IMR-90 (cell line): ENCODE measurements around the gene CHMP5. TPM values are rescaled to one million over a fixed set of nuclear protein-coding genes. Genes with fewer than 3 reads are reported as not detected.

Source experiments
- ATAC-seq: fragments of 200-7000 bp; cut with Tn5 transposase; 2 replicates; pipeline ENCODE4 v1.9.1; 2020; ENCODE audit warnings: low read depth, mild to moderate bottlenecking, moderate library complexity
- BruUV-seq: library from RNA; stranded (reverse); fragments of 400-500 nt; replicated peaks from 2 replicates; lab custom pipeline; 2021; lab: Mats Ljungman, UMichigan
- CTCF ChIA-PET: fragments of 300-600 bp; formaldehyde crosslinking; extraction: SDS; loops from one replicate; lab custom pipeline; 2021; ENCODE audit warnings: antibody characterized with exemption; lab: Yijun Ruan, JAX
- POLR2A ChIA-PET: fragments of 300-600 bp; sonication (Branson Sonifier 250); formaldehyde crosslinking; loops from one replicate; lab custom pipeline; 2022; ENCODE audit warnings: antibody characterized with exemption; ENCODE audit not compliant: unreplicated experiment; lab: Charles Lee
- DNase-seq: peaks from one replicate; pipeline ENCODE4 v3.0.0; 2013
- H2AFZ ChIP-seq: replicated peaks from 2 replicates; pipeline ENCODE3; 2013; ENCODE audit warnings: low read length, mild to moderate bottlenecking; ENCODE audit not compliant: poor library complexity
- H2AK5ac ChIP-seq: 2 replicates; pipeline ENCODE4 v1.6.1; 2013; ENCODE audit warnings: low read depth, low read length, inconsistent platforms
- H2AK9ac ChIP-seq: replicated peaks from 2 replicates; pipeline ENCODE3; 2013; ENCODE audit warnings: mild to moderate bottlenecking, low read depth, low read length, moderate library complexity; ENCODE audit not compliant: poor library complexity
- H2BK120ac ChIP-seq: 2 replicates; pipeline ENCODE4 v1.6.1; 2013; ENCODE audit warnings: low read depth, low read length, inconsistent platforms
- H2BK15ac ChIP-seq: 3 replicates; pipeline ENCODE4 v1.6.1; 2013; ENCODE audit warnings: low read depth, low read length, inconsistent platforms
- H2BK20ac ChIP-seq: 2 replicates; pipeline ENCODE4 v1.6.1; 2013; ENCODE audit warnings: low read depth, mild to moderate bottlenecking, inconsistent platforms, low read length, moderate library complexity
- H2BK5ac ChIP-seq: 2 replicates; pipeline ENCODE4 v1.6.1; 2013; ENCODE audit warnings: mild to moderate bottlenecking, low read depth, low read length, inconsistent platforms; ENCODE audit not compliant: poor library complexity, severe bottlenecking
- H3K14ac ChIP-seq: replicated peaks from 2 replicates; pipeline ENCODE4 v1.6.1; 2013; ENCODE audit warnings: low read depth, low read length, inconsistent platforms
- H3K18ac ChIP-seq: 2 replicates; pipeline ENCODE4 v1.6.1; 2013; ENCODE audit warnings: low read depth, low read length, control low read depth
- H3K23ac ChIP-seq: 2 replicates; pipeline ENCODE4 v1.6.1; 2013; ENCODE audit warnings: low read depth, low read length, inconsistent platforms
- H3K27ac ChIP-seq: 2 replicates; pipeline ENCODE4 v1.5.1; 2013; ENCODE audit warnings: mild to moderate bottlenecking, control low read depth, low read length; ENCODE audit not compliant: insufficient read depth
- H3K27me3 ChIP-seq: 2 replicates; pipeline ENCODE4 v1.6.1; 2013; ENCODE audit warnings: low read length; ENCODE audit not compliant: control insufficient read depth, insufficient read depth
- H3K36me3 ChIP-seq: 2 replicates; pipeline ENCODE4 v1.6.1; 2013; ENCODE audit warnings: low read length, mixed read lengths; ENCODE audit not compliant: control insufficient read depth, insufficient read depth
- H3K4ac ChIP-seq: 2 replicates; pipeline ENCODE4 v1.6.1; 2013; ENCODE audit warnings: low read depth, low read length, inconsistent platforms
- H3K4me1 ChIP-seq: 2 replicates; pipeline ENCODE4 v1.6.1; 2013; ENCODE audit warnings: low read length, mixed read lengths; ENCODE audit not compliant: control insufficient read depth, insufficient read depth
- H3K4me2 ChIP-seq: 2 replicates; pipeline ENCODE4 v1.6.1; 2013; ENCODE audit warnings: low read depth, mild to moderate bottlenecking, control low read depth, low read length, moderate library complexity
- H3K4me3 ChIP-seq: 2 replicates; pipeline ENCODE4 v1.5.1; 2013; ENCODE audit warnings: low read depth, mild to moderate bottlenecking, control low read depth, low read length, moderate library complexity; ENCODE audit not compliant: insufficient read depth
- H3K56ac ChIP-seq: 2 replicates; pipeline ENCODE4 v1.6.1; 2013; ENCODE audit warnings: low read length, inconsistent platforms; ENCODE audit not compliant: insufficient read depth; ENCODE audit errors: extremely low read depth
- H3K79me1 ChIP-seq, 2 experiments: 2 replicates each; pipeline ENCODE4 v1.6.1; 2013; ENCODE audit warnings: low read length in 2 of 2, inconsistent platforms in 1 of 2, low read depth in 1 of 2
- H3K9ac ChIP-seq: 2 replicates; pipeline ENCODE4 v1.6.1; 2013; ENCODE audit warnings: low read depth, low read length, control low read depth
- H3K9me1 ChIP-seq: 2 replicates; pipeline ENCODE4 v1.6.1; 2013; ENCODE audit warnings: low read length, inconsistent platforms; ENCODE audit not compliant: insufficient read depth
- H3K9me3 ChIP-seq: 2 replicates; pipeline ENCODE4 v1.6.1; 2013; ENCODE audit warnings: low read length; ENCODE audit not compliant: control insufficient read depth, insufficient read depth
- H4K20me1 ChIP-seq: 2 replicates; pipeline ENCODE4 v1.6.1; 2013; ENCODE audit warnings: low read length, inconsistent platforms; ENCODE audit not compliant: insufficient read depth
- H4K5ac ChIP-seq: 2 replicates; pipeline ENCODE4 v1.6.1; 2013; ENCODE audit warnings: mild to moderate bottlenecking, low read depth, low read length, control low read depth
- H4K8ac ChIP-seq, 2 experiments: 2 replicates each; pipeline ENCODE4 v1.6.1; 2013; ENCODE audit warnings: low read depth in 2 of 2, low read length in 2 of 2, control low read depth in 1 of 2, inconsistent platforms in 1 of 2
- H4K91ac ChIP-seq: 2 replicates; pipeline ENCODE4 v1.6.1; 2013; ENCODE audit warnings: low read depth, low read length, inconsistent platforms; ENCODE audit not compliant: insufficient read depth
- CHD1 ChIP-seq: IDR thresholded peaks from 2 replicates; pipeline ENCODE4 v1.6.1; 2012; ENCODE audit warnings: low read depth, low read length, improper control_type of control experiment
- MAZ ChIP-seq: IDR thresholded peaks from 2 replicates; pipeline ENCODE4 v1.6.1; 2012; ENCODE audit warnings: low read depth, mild to moderate bottlenecking, low read length, improper control_type of control experiment, moderate library complexity, borderline replicate concordance
- MXI1 ChIP-seq: IDR thresholded peaks from 2 replicates; pipeline ENCODE4 v1.6.1; 2012; ENCODE audit warnings: low read depth, mild to moderate bottlenecking, low read length, moderate library complexity, borderline replicate concordance
- NFE2L2 ChIP-seq: fragments of 150-350 bp; IDR thresholded peaks from 2 replicates; pipeline ENCODE4 v1.6.1; 2016; ENCODE audit warnings: low read depth, mild to moderate bottlenecking, low read length
- POLR2A ChIP-seq: IDR thresholded peaks from 2 replicates; pipeline ENCODE4 v1.6.1; 2012; ENCODE audit warnings: mild to moderate bottlenecking, low read depth, low read length
- RCOR1 ChIP-seq: IDR thresholded peaks from 2 replicates; pipeline ENCODE4 v1.6.1; 2012; ENCODE audit warnings: mild to moderate bottlenecking, low read length, improper control_type of control experiment; ENCODE audit not compliant: insufficient replicate concordance
- SMC3 ChIP-seq: fragments of 150-350 bp; IDR thresholded peaks from 2 replicates; pipeline ENCODE4 v1.6.1; 2016; ENCODE audit warnings: low read depth, mild to moderate bottlenecking, antibody characterized with exemption, low read length, moderate library complexity
- WGBS, 2 experiments: methylation state at CpG; one replicate each; pipeline versions ENCODE4 v1.1.5 to v1.1.7; 2013; ENCODE audit warnings: missing lambda C conversion rate in 2 of 2; ENCODE audit not compliant: insufficient read length in 1 of 2; ENCODE audit errors: extremely low coverage in 2 of 2; 5-methylcytosine and 5-hydroxymethylcytosine counted together
- dilution Hi-C: fragments of 300-500 bp; cut with HindIII; formaldehyde crosslinking; loops from one replicate; pipeline ENCODE4 v1.14.3; 2018; ENCODE audit warnings: low sequenced_read_pairs; ENCODE audit not compliant: unreplicated experiment
- in situ Hi-C: fragments of 300-500 bp; cut with MboI; formaldehyde crosslinking; loops from 3 replicates; pipeline ENCODE4 v1.14.3; 2019; ENCODE audit warnings: low sequenced_read_pairs, inconsistent platforms, mixed read lengths
- intact Hi-C: fragments of 100-400 bp; cut with micrococcal nuclease; formaldehyde crosslinking; loops from 2 replicates; pipeline ENCODE4 v1.10.0; 2022
- polyA plus RNA-seq, 3 experiments: library from polyadenylated mRNA; depleted of rRNA; stranded (reverse); fragments of >200 nt; gene quantifications; 2 replicates each; pipeline ENCODE4 v1.2.3, GENCODE V29; 2012; ENCODE audit warnings: low replicate concordance in 1 of 3
- total RNA-seq: library from RNA; depleted of rRNA; stranded (reverse); fragments of >200 nt; gene quantifications from 2 replicates; pipeline ENCODE4 v1.2.3, GENCODE V29; 2012

CHMP5 gene
- total and polyA plus RNA-seq, 2 of the 4 experiments (the other 2 are of a cell fraction), result 70.6 to 80.8 TPM

- Histone ChIP-seq H4K91ac (no peak overlapping the region), H3K4ac (no peak overlapping the region), H3K79me1 (peaks cover 28 to 37% of the 10 kb centered on the region in 2 experiments), H2BK5ac (no peak overlapping the region), H4K5ac (no peak overlapping the region), H3K18ac (no peak overlapping the region), H4K20me1 (no peaks in the 10 kb centered on the region), H3K14ac (no peak overlapping the region), H3K9me3 (no peaks in the 10 kb centered on the region), H2BK20ac (no peak overlapping the region), H2BK15ac (no peak overlapping the region), H3K23ac (no peak overlapping the region), H4K8ac (no peak overlapping the region), H2BK120ac (no peak overlapping the region), H3K36me3 (peaks cover 27% of the 10 kb centered on the region), H3K27ac (no peak overlapping the region), H2AK5ac (no peak overlapping the region), H3K56ac (no peak overlapping the region), H3K9me1 (peaks cover 2% of the 10 kb centered on the region; the same call in 1 of the 2 replicates), H3K4me3 (no peak overlapping the region), H3K4me1 (peaks cover 10% of the 10 kb centered on the region), H3K27me3 (no peaks in the 10 kb centered on the region), H2AK9ac (no peak overlapping the region), H3K4me2 (no peak overlapping the region), H3K9ac (no peak overlapping the region), H2AFZ (no peak overlapping the region)
- in situ Hi-C loops, result no loop called here
- ATAC-seq (no peak), DNase-seq (no peak)
- POLR2A ChIA-PET, result no interaction called here
- no CpG with 5 or more reads among the region's 3 CpGs for WGBS, 2 experiments
- CTCF ChIA-PET, result no interaction called here
- no TSS peak for BruUV-seq
- dilution Hi-C loops, result no loop called here
- intact Hi-C loops, result no loop called here
- TF ChIP-seq CHD1 (no peak), NFE2L2 (no peak), MXI1 (no peak), RCOR1 (no peak), POLR2A (no peak), SMC3 (no peak), MAZ (no peak)
Measured at GRCh38 chr9:33270146-33270545, 5.3 kb downstream of the CHMP5 start.
